K562 (cell line): Measurements from ENCODE around the gene NRXN2. TPM values are rescaled to one million over a fixed set of nuclear protein-coding genes. Genes with fewer than 3 reads are reported as not detected.

ENCODE experiments used
- ARNT ChIP-seq, 2 experiments: fragments of 450-650 bp; IDR thresholded peaks; 2 replicates each; pipeline ENCODE4 v1.6.1; 2016; ENCODE audit warnings: mild to moderate bottlenecking in 1 of 2
- CCAR2 ChIP-seq: fragments of 200-400 bp; formaldehyde crosslinking; IDR thresholded peaks from 2 replicates; pipeline ENCODE4 v1.6.1; 2017; ENCODE audit warnings: mild to moderate bottlenecking, low read depth, low read length
- CCNT2 ChIP-seq: IDR thresholded peaks from 2 replicates; pipeline ENCODE4 v1.6.1; 2011; ENCODE audit warnings: borderline replicate concordance, low read depth, mild to moderate bottlenecking, moderate library complexity, mixed read lengths, low read length; ENCODE audit not compliant: insufficient read length; ENCODE audit errors: extremely low read depth
- CEBPB ChIP-seq: fragments of 450-650 bp; IDR thresholded peaks from 2 replicates; pipeline ENCODE4 v1.6.1; 2016; ENCODE audit warnings: missing genetic modification characterization, missing compliant biosample characterization
- DACH1 ChIP-seq: fragments of 450-650 bp; IDR thresholded peaks from 2 replicates; pipeline ENCODE4 v1.6.1; 2018; ENCODE audit not compliant: partially characterized antibody
- E2F6 ChIP-seq, 2 experiments: IDR thresholded peaks; 2 replicates each; pipeline ENCODE4 v1.6.1; 2011; ENCODE audit warnings: borderline replicate concordance in 1 of 2, control low read depth in 1 of 2, low read depth in 1 of 2, low read length in 1 of 2, mild to moderate bottlenecking in 1 of 2, mixed read lengths in 1 of 2, moderate library complexity in 1 of 2; ENCODE audit not compliant: insufficient read depth in 1 of 2, insufficient read length in 1 of 2, poor library complexity in 1 of 2, severe bottlenecking in 1 of 2; ENCODE audit errors: extremely low read depth in 1 of 2
- EHMT2 ChIP-seq: fragments of 450-650 bp; IDR thresholded peaks from 2 replicates; pipeline ENCODE4 v1.6.1; 2018; ENCODE audit warnings: antibody characterized with exemption
- FOXJ3 ChIP-seq: sonication (generic); formaldehyde crosslinking; IDR thresholded peaks from 2 replicates; pipeline ENCODE4 v1.4.0; 2020; ENCODE audit warnings: mild to moderate bottlenecking, missing genetic modification reagents
- KDM1A ChIP-seq, 2 experiments: fragments of 450-650 bp; IDR thresholded peaks; 2 replicates each; pipeline ENCODE4 v1.6.1; 2016; ENCODE audit warnings: mild to moderate bottlenecking in 2 of 2
- MAFF ChIP-seq: IDR thresholded peaks from 2 replicates; pipeline ENCODE4 v1.6.1; 2012; ENCODE audit warnings: low read length, improper control_type of control experiment
- MCM2 ChIP-seq: fragments of 450-650 bp; IDR thresholded peaks from 2 replicates; pipeline ENCODE4 v1.6.1; 2017; ENCODE audit warnings: low read depth, mild to moderate bottlenecking
- NKRF ChIP-seq: fragments of 450-650 bp; IDR thresholded peaks from 2 replicates; pipeline ENCODE4 v1.6.1; 2016; ENCODE audit warnings: borderline replicate concordance
- NONO ChIP-seq, 2 experiments: fragments of 200-400 bp in 1 of 2; fragments of 450-650 bp in 1 of 2; formaldehyde crosslinking in 1 of 2; IDR thresholded peaks; 2 replicates each; pipeline ENCODE4 v1.6.1; 2017; ENCODE audit warnings: low read depth in 2 of 2, mild to moderate bottlenecking in 2 of 2, moderate library complexity in 2 of 2, low read length in 1 of 2
- PTTG1 ChIP-seq: fragments of 450-650 bp; IDR thresholded peaks from 2 replicates; pipeline ENCODE4 v1.6.1; 2016; ENCODE audit warnings: low read depth, mild to moderate bottlenecking, missing genetic modification characterization, missing compliant biosample characterization
- SIN3B ChIP-seq: fragments of 450-650 bp; IDR thresholded peaks from 2 replicates; pipeline ENCODE4 v1.6.1; 2017; ENCODE audit warnings: low read depth, mild to moderate bottlenecking, moderate library complexity
- SMARCC2 ChIP-seq: fragments of 450-650 bp; IDR thresholded peaks from 2 replicates; pipeline ENCODE4 v1.6.1; 2017; ENCODE audit warnings: antibody characterized with exemption, moderate library complexity, mild to moderate bottlenecking, low read depth
- SNIP1 ChIP-seq: fragments of 450-650 bp; IDR thresholded peaks from 2 replicates; pipeline ENCODE4 v1.7.1; 2017; ENCODE audit warnings: low read depth, mild to moderate bottlenecking
- ZBTB1 ChIP-seq: sonication (generic); formaldehyde crosslinking; IDR thresholded peaks from 2 replicates; pipeline ENCODE4 v1.8.1; 2023; ENCODE audit warnings: missing genetic modification reagents, low read depth, mild to moderate bottlenecking, borderline replicate concordance
- ZBTB17 ChIP-seq: fragments of 450-650 bp; formaldehyde crosslinking; IDR thresholded peaks from 2 replicates; pipeline ENCODE4 v1.4.0; 2020; ENCODE audit warnings: mild to moderate bottlenecking
- ZNF140 ChIP-seq: fragments of 250-450 bp; sonication (Bioruptor Pico); IDR thresholded peaks from 2 replicates; pipeline ENCODE4 v1.8.0; 2021; ENCODE audit warnings: moderate library complexity, mild to moderate bottlenecking, inconsistent platforms
- ZNF668 ChIP-seq: fragments of 250-450 bp; sonication (Bioruptor Pico); IDR thresholded peaks from 2 replicates; pipeline ENCODE4 v1.8.0; 2022; ENCODE audit warnings: mild to moderate bottlenecking, inconsistent platforms
- ZNF695 ChIP-seq: fragments of 450-650 bp; formaldehyde crosslinking; IDR thresholded peaks from 2 replicates; pipeline ENCODE4 v1.4.0; 2020; ENCODE audit warnings: mild to moderate bottlenecking, moderate library complexity
- ZNF766 ChIP-seq: fragments of 200-800 bp; sonication (Bioruptor generic); conservative IDR thresholded peaks from 2 replicates; pipeline ENCODE4 v1.6.1; 2016; ENCODE audit warnings: missing genetic modification characterization, missing compliant biosample characterization
- polyA plus RNA-seq, 8 experiments: library from polyadenylated mRNA; depleted of rRNA in 4 of 8; stranded (reverse) in 5 of 8; unstranded in 3 of 8; fragments of >200 nt; fragmentation: Nextera tagmentation in 2 of 8; fragmentation: Illumina TruSeq in 1 of 8; extraction: Ambion mirVana in 2 of 8; extraction: Trizol in 1 of 8; gene quantifications; 2 replicates each; pipeline versions ENCODE4 v1.2.1 to v1.2.3, GENCODE V29; 2011 to 2014; ENCODE audit warnings: inconsistent platforms in 1 of 8, missing spikeins in 1 of 8
- total RNA-seq, 7 experiments: library from RNA; depleted of rRNA in 6 of 7; stranded (reverse); fragments of >200 nt in 6 of 7; fragmentation: Illumina TruSeq in 2 of 7; extraction: Trizol in 2 of 7; gene quantifications; 2 replicates each; pipeline versions ENCODE4 v1.2.1 to v1.2.3, GENCODE V29; 2011 to 2021; ENCODE audit warnings: low replicate concordance in 1 of 7
- TF ChIP-seq, protein P1 (sequence below): fragments of 250-450 bp; sonication (Bioruptor Pico); IDR thresholded peaks from 2 replicates; pipeline ENCODE4 v1.5.0; 2021

The NRXN2 gene
- total and polyA plus RNA-seq, 9 of the 15 experiments (the other 6 are each of a cell fraction or from before 2014, with no cell fraction given) = 0.07 to 0.47 (median 0.15) TPM; not detected in 4

GRCh38 chr11:64723117-64723906 is at the start of gene NRXN2 (continued):
- TF ChIP-seq ZNF668 (CRISPR knock-in tag) (no peak), EHMT2 (no peak), ZBTB1 (no peak), MAFF (no peak), SIN3B (no peak), NONO (IDR thresholded peaks at IDR 0.05; ENCODE audit: low read depth in 2 of 2, low read length in 1 of 2) (no peak), CCNT2 (no peak), DACH1 (no peak), ZNF695 (no peak), ARNT (IDR thresholded peaks at IDR 0.05) (no peak), MCM2 (no peak), KDM1A (IDR thresholded peaks at IDR 0.05) (peak; percentile 58 to 79), FOXJ3 (CRISPR knock-in tag) (no peak), ZNF766 (no peak), PTTG1 (no peak), E2F6 (IDR thresholded peaks at IDR 0.05; ENCODE audit: borderline replicate concordance in 1 of 2, extremely low read depth in 1 of 2, insufficient read depth in 1 of 2, insufficient read length in 1 of 2, low read depth in 1 of 2, low read length in 1 of 2, poor library complexity in 1 of 2, severe bottlenecking in 1 of 2) (peak in 1 of 2 experiments; percentile 27), SNIP1 (no peak), CEBPB (tag) (no peak), SMARCC2 (no peak), NKRF (no peak), ZNF140 (no peak), ZBTB17 (no peak), CCAR2 (no peak)
- TF ChIP-seq, protein P1, sequence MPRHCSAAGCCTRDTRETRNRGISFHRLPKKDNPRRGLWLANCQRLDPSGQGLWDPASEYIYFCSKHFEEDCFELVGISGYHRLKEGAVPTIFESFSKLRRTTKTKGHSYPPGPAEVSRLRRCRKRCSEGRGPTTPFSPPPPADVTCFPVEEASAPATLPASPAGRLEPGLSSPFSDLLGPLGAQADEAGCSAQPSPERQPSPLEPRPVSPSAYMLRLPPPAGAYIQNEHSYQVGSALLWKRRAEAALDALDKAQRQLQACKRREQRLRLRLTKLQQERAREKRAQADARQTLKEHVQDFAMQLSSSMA = no peak
